Hepatocyte (in vitro differentiated cells): ENCODE data around the gene SIX1. TPM values are rescaled to one million over a fixed set of nuclear protein-coding genes. Genes with fewer than 3 reads are reported as not detected.
A peak's percentile ranks its signal among the peaks of the same experiment; 100 is the strongest.

Source experiments
- DNase-seq: peaks from one replicate; pipeline ENCODE4 v3.0.0-alpha.2; 2016; ENCODE audit warnings: low spot score
- H2AFZ ChIP-seq: fragments of 200-600 bp; sonication (generic); 2 replicates; pipeline ENCODE4 v1.6.0; 2016; ENCODE audit warnings: antibody characterized with exemption, mild to moderate bottlenecking
- H3K27ac ChIP-seq: fragments of 200-600 bp; sonication (generic); 2 replicates; pipeline ENCODE4 v1.5.1; 2016; ENCODE audit warnings: mild to moderate bottlenecking
- H3K27me3 ChIP-seq: fragments of 200-600 bp; sonication (generic); 2 replicates; pipeline ENCODE4 v1.6.1; 2016
- H3K36me3 ChIP-seq: fragments of 200-600 bp; sonication (generic); replicated peaks from 2 replicates; pipeline ENCODE4 v1.5.1; 2016; ENCODE audit warnings: low read depth; ENCODE audit not compliant: insufficient read depth
- H3K4me1 ChIP-seq: fragments of 200-600 bp; sonication (generic); 2 replicates; pipeline ENCODE4 v1.5.1; 2016; ENCODE audit warnings: mild to moderate bottlenecking, moderate library complexity; ENCODE audit not compliant: insufficient read depth
- H3K4me2 ChIP-seq: fragments of 200-600 bp; sonication (generic); 2 replicates; pipeline ENCODE4 v1.6.0; 2016
- H3K4me3 ChIP-seq: fragments of 200-600 bp; sonication (generic); 2 replicates; pipeline ENCODE4 v1.5.1; 2016; ENCODE audit warnings: mild to moderate bottlenecking
- H3K79me2 ChIP-seq: fragments of 200-600 bp; sonication (generic); 2 replicates; pipeline ENCODE4 v1.6.0; 2017; ENCODE audit warnings: mild to moderate bottlenecking
- H3K9me2 ChIP-seq: fragments of 200-600 bp; sonication (generic); replicated peaks from 2 replicates; pipeline ENCODE4 v1.6.0; 2017; ENCODE audit warnings: mild to moderate bottlenecking; ENCODE audit not compliant: insufficient read depth
- H3K9me3 ChIP-seq: fragments of 200-600 bp; sonication (generic); 2 replicates; pipeline ENCODE4 v1.5.1; 2016; ENCODE audit warnings: low read depth, mild to moderate bottlenecking
- H4K20me1 ChIP-seq: fragments of 200-600 bp; sonication (generic); 2 replicates; pipeline ENCODE4 v1.6.0; 2016; ENCODE audit warnings: mild to moderate bottlenecking; ENCODE audit not compliant: insufficient read depth, poor library complexity, severe bottlenecking
- CTCF ChIP-seq: fragments of 200-600 bp; sonication (generic); IDR thresholded peaks from 2 replicates; pipeline ENCODE4 v1.5.1; 2016; ENCODE audit warnings: antibody characterized with exemption, mild to moderate bottlenecking; ENCODE audit not compliant: poor library complexity
- EZH2 ChIP-seq: fragments of 200-600 bp; sonication (generic); IDR thresholded peaks from 2 replicates; pipeline ENCODE4 v1.6.1; 2016; ENCODE audit warnings: antibody characterized with exemption, mild to moderate bottlenecking, borderline replicate concordance
- EZH2phosphoT487 ChIP-seq: fragments of 200-600 bp; sonication (generic); IDR thresholded peaks from one replicate; pipeline ENCODE4 v1.6.1; 2018; ENCODE audit warnings: antibody characterized with exemption, mild to moderate bottlenecking, low read depth, moderate library complexity; ENCODE audit not compliant: unreplicated experiment, severe bottlenecking
- WGBS: methylation state at CpG from one replicate; pipeline ENCODE4 v1.1.6; 2016; ENCODE audit warnings: low lambda C conversion rate; ENCODE audit errors: missing lambda C conversion rate; 5-methylcytosine and 5-hydroxymethylcytosine counted together
- polyA plus RNA-seq: library from polyadenylated mRNA; unstranded; fragments of >200 nt; fragmentation: Nextera tagmentation; extraction: Ambion mirVana; gene quantifications from 2 replicates; pipeline ENCODE4 v1.2.1, GENCODE V29; 2016
- total RNA-seq: library from RNA; depleted of rRNA; stranded (reverse); fragments of >200 nt; gene quantifications from 2 replicates; pipeline ENCODE4 v1.2.3, GENCODE V29; 2014

Gene SIX1
- total RNA-seq (6.3 and 6.5 TPM in 2 replicates), polyA plus RNA-seq (5.2 and 5.9 TPM in 2 replicates)

GRCh38 chr14:60648934-60649874, at the start of gene SIX1:
TSS of gene SIX1 (minus strand) at chr14:60649477. CDS start at chr14:60649189, 288 bp downstream.
- DNase-seq, result peak; percentile 84

GRCh38 chr14:60695327-60695726, 46.0 kb upstream of the SIX1 start:
- H3K4me3 ChIP-seq, result no peak overlapping the region
- H4K20me1 ChIP-seq, result no peaks in the 10 kb centered on the region
- no peaks in the 10 kb centered on the region for H3K9me2 ChIP-seq
- H3K4me1 ChIP-seq, result no peaks in the 10 kb centered on the region
- H3K4me2 ChIP-seq, result no peak overlapping the region
- DNase-seq, result no peak
- H3K36me3 ChIP-seq, result no peaks in the 10 kb centered on the region
- H2AFZ ChIP-seq, result no peak overlapping the region
- H3K79me2 ChIP-seq, result no peaks in the 10 kb centered on the region
- no peak overlapping the region for H3K27ac ChIP-seq
- H3K9me3 ChIP-seq, result no peaks in the 10 kb centered on the region
- TF ChIP-seq EZH2phosphoT487 (no peak), CTCF (no peak), EZH2 (no peak)
- 87% methylated on average over 4 of the region's 4 CpGs for WGBS
- no peaks in the 10 kb centered on the region for H3K27me3 ChIP-seq

More at GRCh38 chr14:60648934-60649874, at the start of gene SIX1:
- H3K27ac ChIP-seq, result peak within 1 kb of the TSS; percentile 58
- no peaks in the 10 kb centered on the region for H3K36me3 ChIP-seq
- peaks cover 6% of the 10 kb centered on the region for H4K20me1 ChIP-seq
- H3K4me2 ChIP-seq, result peak within 1 kb of the TSS; percentile 95
- 3% methylated on average over 71 of the region's 79 CpGs for WGBS
- H3K4me1 ChIP-seq, result peaks cover 3% of the 10 kb centered on the region
- H3K79me2 ChIP-seq, result peaks cover 13% of the 10 kb centered on the region
- TF ChIP-seq CTCF (no peak), EZH2 (peak; percentile 81), EZH2phosphoT487 (peak; percentile 50)
- H2AFZ ChIP-seq, result peak within 1 kb of the TSS; percentile 37
- peak within 1 kb of the TSS; percentile 50 for H3K4me3 ChIP-seq
- H3K27me3 ChIP-seq, result peaks cover 100% of the 10 kb centered on the region
- no peaks in the 10 kb centered on the region for H3K9me3 ChIP-seq
- no peaks in the 10 kb centered on the region for H3K9me2 ChIP-seq

- H3K9me2 ChIP-seq, result no peaks in the 10 kb centered on the region
- no peaks in the 10 kb centered on the region for H4K20me1 ChIP-seq
- H3K27me3 ChIP-seq, result no peaks in the 10 kb centered on the region
- WGBS, result 81% methylated on average over 3 of the region's 3 CpGs
- DNase-seq, result peak; percentile 4
- H2AFZ ChIP-seq, result no peak overlapping the region
- no peak overlapping the region for H3K4me2 ChIP-seq
- H3K4me1 ChIP-seq, result no peaks in the 10 kb centered on the region
- no peak overlapping the region for H3K4me3 ChIP-seq
- H3K79me2 ChIP-seq, result no peaks in the 10 kb centered on the region
- TF ChIP-seq EZH2phosphoT487, result no peak
- H3K27ac ChIP-seq, result no peak overlapping the region
- H3K36me3 ChIP-seq, result no peaks in the 10 kb centered on the region
- no peaks in the 10 kb centered on the region for H3K9me3 ChIP-seq
Measured at GRCh38 chr14:60691383-60692113, 42.3 kb upstream of the SIX1 start.

- no peaks in the 10 kb centered on the region for H3K27me3 ChIP-seq
- no peak for DNase-seq
- H2AFZ ChIP-seq, result no peak overlapping the region
- no peak for TF ChIP-seq EZH2phosphoT487
- TF ChIP-seq CTCF, result no peak
- TF ChIP-seq EZH2, result no peak
- no peaks in the 10 kb centered on the region for H3K36me3 ChIP-seq
- H3K4me3 ChIP-seq, result no peak overlapping the region
- H3K79me2 ChIP-seq, result no peaks in the 10 kb centered on the region
- no peaks in the 10 kb centered on the region for H3K9me3 ChIP-seq
- H3K4me2 ChIP-seq, result no peak overlapping the region
- no peaks in the 10 kb centered on the region for H4K20me1 ChIP-seq
- no peaks in the 10 kb centered on the region for H3K9me2 ChIP-seq
- no peaks in the 10 kb centered on the region for H3K4me1 ChIP-seq
- H3K27ac ChIP-seq, result no peak overlapping the region
Measured at GRCh38 chr14:60686865-60687264, 37.6 kb upstream of the SIX1 start.
